Mesenchymal stem cell (in vitro differentiated cells and primary cell): ENCODE data around the gene CCSER1.

Source experiments
- DNase-seq: peaks from one replicate; pipeline ENCODE4 v3.0.0-alpha.2; 2013
- H2AFZ ChIP-seq: one replicate; pipeline ENCODE4 v1.6.1; 2013; ENCODE audit warnings: low read depth, mild to moderate bottlenecking, control low read depth, inconsistent platforms, low read length, moderate library complexity
- H2AK5ac ChIP-seq: 2 replicates; pipeline ENCODE4 v1.6.1; 2013; ENCODE audit warnings: low read length, moderate library complexity, mild to moderate bottlenecking, inconsistent platforms; ENCODE audit not compliant: severe bottlenecking
- H2BK120ac ChIP-seq: one replicate; pipeline ENCODE4 v1.6.1; 2013; ENCODE audit warnings: low read depth, mild to moderate bottlenecking, inconsistent platforms, low read length, moderate library complexity
- H2BK12ac ChIP-seq, 2 experiments: one replicate each; pipeline ENCODE4 v1.6.1; 2013; ENCODE audit warnings: inconsistent platforms in 2 of 2, low read length in 2 of 2, mild to moderate bottlenecking in 2 of 2, moderate library complexity in 2 of 2, control low read depth in 1 of 2
- H2BK15ac ChIP-seq: one replicate; pipeline ENCODE4 v1.6.1; 2013; ENCODE audit warnings: mild to moderate bottlenecking, low read depth, inconsistent platforms; ENCODE audit not compliant: poor library complexity, severe bottlenecking
- H2BK5ac ChIP-seq: 2 replicates; pipeline ENCODE4 v1.6.1; 2013; ENCODE audit warnings: low read depth, mild to moderate bottlenecking, low read length, control low read depth, inconsistent platforms; ENCODE audit not compliant: poor library complexity, severe bottlenecking
- H3K14ac ChIP-seq, 2 experiments: one replicate each; pipeline ENCODE4 v1.6.1; 2013; ENCODE audit warnings: inconsistent platforms in 2 of 2, low read length in 2 of 2, control low read depth in 1 of 2, mild to moderate bottlenecking in 1 of 2, moderate library complexity in 1 of 2
- H3K18ac ChIP-seq, 2 experiments: one replicate each; pipeline ENCODE4 v1.6.1; 2013; ENCODE audit warnings: inconsistent platforms in 2 of 2, low read length in 2 of 2, control low read depth in 1 of 2, low read depth in 1 of 2, mild to moderate bottlenecking in 1 of 2
- H3K23ac ChIP-seq, 2 experiments: one replicate each; pipeline ENCODE4 v1.6.1; 2013; ENCODE audit warnings: inconsistent platforms in 2 of 2, low read length in 2 of 2, mild to moderate bottlenecking in 2 of 2, moderate library complexity in 2 of 2, control low read depth in 1 of 2
- H3K27ac ChIP-seq: 2 replicates; pipeline ENCODE4 v1.5.1; 2013; ENCODE audit warnings: mild to moderate bottlenecking, moderate library complexity, low read length, control low read depth, inconsistent platforms; ENCODE audit not compliant: poor library complexity, severe bottlenecking
- H3K27me3 ChIP-seq, 2 experiments: 2 replicates each; pipeline versions ENCODE4 v1.6.1 to v1.7.0; 2013; ENCODE audit warnings: low read length in 2 of 2, mild to moderate bottlenecking in 2 of 2, moderate library complexity in 2 of 2, control low read depth in 1 of 2, inconsistent platforms in 1 of 2; ENCODE audit not compliant: control insufficient read depth in 1 of 2, insufficient read depth in 1 of 2
- H3K36me3 ChIP-seq, 2 experiments: 2 replicates each; pipeline versions ENCODE4 v1.6.1 to v1.7.0; 2013; ENCODE audit warnings: low read length in 2 of 2, control low read depth in 1 of 2, inconsistent platforms in 1 of 2, low read depth in 1 of 2, mild to moderate bottlenecking in 1 of 2; ENCODE audit not compliant: insufficient read depth in 2 of 2, control insufficient read depth in 1 of 2
- H3K4ac ChIP-seq, 2 experiments: one replicate each; pipeline ENCODE4 v1.6.1; 2013; ENCODE audit warnings: inconsistent platforms in 2 of 2, low read length in 2 of 2, mild to moderate bottlenecking in 2 of 2, moderate library complexity in 2 of 2, control low read depth in 1 of 2, low read depth in 1 of 2
- H3K4me1 ChIP-seq: 2 replicates; pipeline ENCODE4 v1.6.1; 2013; ENCODE audit warnings: low read depth, low read length, control low read depth; ENCODE audit not compliant: control insufficient read depth, insufficient read depth
- H3K4me2 ChIP-seq: 2 replicates; pipeline ENCODE4 v1.6.1; 2013; ENCODE audit warnings: low read length, mild to moderate bottlenecking, inconsistent platforms; ENCODE audit not compliant: poor library complexity, severe bottlenecking
- H3K4me3 ChIP-seq, 2 experiments: 2 replicates each; pipeline versions ENCODE4 v1.5.1 to v1.7.0; 2013; ENCODE audit warnings: low read length in 2 of 2, mild to moderate bottlenecking in 2 of 2, control low read depth in 1 of 2, low read depth in 1 of 2; ENCODE audit not compliant: insufficient read depth in 1 of 2
- H3K79me1 ChIP-seq: replicated peaks from 2 replicates; pipeline ENCODE4 v1.6.1; 2013; ENCODE audit warnings: mild to moderate bottlenecking, control low read depth, low read length, inconsistent platforms; ENCODE audit not compliant: poor library complexity, severe bottlenecking
- H3K9ac ChIP-seq: 2 replicates; pipeline ENCODE4 v1.7.0; 2013; ENCODE audit warnings: mild to moderate bottlenecking, low read length, moderate library complexity
- H3K9me3 ChIP-seq: 2 replicates; pipeline ENCODE4 v1.7.0; 2013; ENCODE audit warnings: mild to moderate bottlenecking, low read length; ENCODE audit not compliant: control insufficient read depth
- H4K8ac ChIP-seq: one replicate; pipeline ENCODE4 v1.6.1; 2013; ENCODE audit warnings: inconsistent platforms, mild to moderate bottlenecking, low read length, moderate library complexity
- H4K91ac ChIP-seq: one replicate; pipeline ENCODE4 v1.6.1; 2013; ENCODE audit warnings: mild to moderate bottlenecking, low read length, inconsistent platforms
- WGBS: methylation state at CpG from one replicate; pipeline ENCODE4 v1.1.7; 2013; ENCODE audit warnings: mixed read lengths; 5-methylcytosine and 5-hydroxymethylcytosine counted together

CCSER1 gene

DNA sequence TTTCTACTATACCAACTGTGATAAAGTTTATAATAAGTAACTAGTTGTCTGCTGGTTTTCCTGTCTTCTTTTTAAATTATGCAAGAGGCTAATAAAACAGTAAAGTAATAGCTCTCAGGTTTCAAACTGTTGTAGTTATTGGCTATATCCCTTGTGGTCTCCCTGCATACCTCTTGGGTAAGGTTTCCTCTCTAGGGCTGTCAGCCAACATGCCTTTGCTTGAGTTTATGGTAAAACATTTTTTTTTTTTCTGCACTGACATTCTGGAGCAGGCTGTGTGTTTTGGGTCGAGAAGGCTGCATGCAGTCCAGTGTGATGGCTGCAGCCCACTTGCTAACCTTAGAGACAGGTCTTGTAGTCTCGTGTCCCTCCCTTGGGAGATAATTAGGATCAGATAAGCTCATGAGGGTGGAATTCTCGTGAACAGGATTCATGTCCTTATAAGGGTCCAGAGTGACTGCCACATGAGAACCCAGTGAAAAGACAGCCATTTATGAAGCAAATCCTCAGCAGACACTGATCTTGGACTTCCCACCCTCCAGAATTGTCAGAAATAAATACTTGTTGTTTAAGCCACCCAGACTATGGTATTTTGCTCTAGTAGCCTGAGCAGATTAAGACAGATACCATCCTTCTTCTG, 831.2 kb downstream of the CCSER1 start:
- H2BK15ac ChIP-seq = no peak overlapping the region
- no peak overlapping the region for H2BK12ac ChIP-seq
- H2AFZ ChIP-seq = no peak overlapping the region
- H3K9ac ChIP-seq = no peak overlapping the region
- no peaks in the 10 kb centered on the region for H3K9me3 ChIP-seq
- no peaks in the 10 kb centered on the region for H3K36me3 ChIP-seq
- H4K8ac ChIP-seq = no peak overlapping the region
- H3K79me1 ChIP-seq = no peaks in the 10 kb centered on the region
- H4K91ac ChIP-seq = no peak overlapping the region
- 33% methylated on average over 1 of the region's 3 CpGs for WGBS
- peak; percentile 78 for DNase-seq
- H2AK5ac ChIP-seq = no peak overlapping the region
- no peak overlapping the region for H3K4me3 ChIP-seq
- no peaks in the 10 kb centered on the region for H3K27me3 ChIP-seq
- no peak overlapping the region for H2BK120ac ChIP-seq
- peak overlapping the region; percentile 46 for H2BK5ac ChIP-seq
- no peak overlapping the region for H3K4ac ChIP-seq
- H3K27ac ChIP-seq = peak overlapping the region; percentile 95
- H3K23ac ChIP-seq = no peak overlapping the region
- peak overlapping the region; percentile 23 for H3K4me2 ChIP-seq
- no peak overlapping the region for H3K14ac ChIP-seq
- H3K4me1 ChIP-seq = peaks cover 2% of the 10 kb centered on the region
- no peak overlapping the region for H3K18ac ChIP-seq

DNA sequence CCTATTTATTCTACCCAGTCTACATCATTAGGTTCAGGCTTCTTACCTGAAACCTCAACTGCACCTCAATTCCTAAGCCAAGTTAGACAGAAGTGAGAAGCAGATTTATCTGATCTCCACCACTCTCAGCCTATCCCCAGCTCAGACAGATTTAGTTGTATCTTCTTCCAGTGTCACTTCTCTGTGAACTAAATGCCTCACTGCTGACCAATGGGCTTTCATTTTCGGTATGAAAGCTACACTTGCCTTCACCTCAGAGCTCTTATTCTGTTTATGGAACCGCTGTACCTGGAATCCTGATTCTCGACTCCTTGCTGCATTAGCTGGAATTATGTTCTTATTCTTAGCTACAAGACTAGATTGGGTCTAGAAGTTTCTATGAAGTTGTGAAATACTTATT, 833.2 kb downstream of the CCSER1 start:
- H4K8ac ChIP-seq = no peak overlapping the region
- no peak overlapping the region for H2BK12ac ChIP-seq
- no peak overlapping the region for H3K9ac ChIP-seq
- no peaks in the 10 kb centered on the region for H3K9me3 ChIP-seq
- H3K27me3 ChIP-seq = no peaks in the 10 kb centered on the region
- H3K4me1 ChIP-seq = peaks cover 2% of the 10 kb centered on the region
- no peak for DNase-seq
- H4K91ac ChIP-seq = no peak overlapping the region
- H3K27ac ChIP-seq = no peak overlapping the region
- no peak overlapping the region for H3K4me3 ChIP-seq
- no peak overlapping the region for H2BK120ac ChIP-seq
- H3K4ac ChIP-seq = no peak overlapping the region
- no peak overlapping the region for H3K18ac ChIP-seq
- no peak overlapping the region for H2AFZ ChIP-seq
- peak overlapping the region; percentile 92 for H2AK5ac ChIP-seq
- H3K4me2 ChIP-seq = no peak overlapping the region
- WGBS = 91% methylated on average over 3 of the region's 3 CpGs
- H3K23ac ChIP-seq = no peak overlapping the region
- H3K14ac ChIP-seq = no peak overlapping the region
- H2BK15ac ChIP-seq = no peak overlapping the region
- H3K79me1 ChIP-seq = no peaks in the 10 kb centered on the region
- H3K36me3 ChIP-seq = no peaks in the 10 kb centered on the region
- no peak overlapping the region for H2BK5ac ChIP-seq

DNA sequence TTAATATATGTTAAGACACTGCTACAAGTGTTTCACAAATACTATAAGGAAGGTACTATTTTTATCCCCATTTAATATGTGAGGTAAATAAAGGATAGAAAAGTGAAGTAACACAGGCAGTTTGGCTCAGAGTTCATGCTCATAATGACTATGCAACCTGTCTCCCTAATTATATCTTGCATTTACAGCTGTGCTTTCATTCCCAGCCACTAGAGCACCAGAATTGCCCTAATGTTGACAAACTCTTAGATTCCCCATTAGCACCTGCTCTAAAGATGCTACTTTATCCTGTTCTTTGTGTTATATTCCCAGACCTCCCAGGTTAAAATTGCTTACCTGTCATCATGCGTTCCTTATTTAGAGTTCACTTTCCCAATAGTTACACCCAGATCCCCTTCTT, 833.6 kb downstream of the CCSER1 start:
- WGBS = 86% methylated on average over 1 of the region's 1 CpG
- H4K91ac ChIP-seq = no peak overlapping the region

DNA sequence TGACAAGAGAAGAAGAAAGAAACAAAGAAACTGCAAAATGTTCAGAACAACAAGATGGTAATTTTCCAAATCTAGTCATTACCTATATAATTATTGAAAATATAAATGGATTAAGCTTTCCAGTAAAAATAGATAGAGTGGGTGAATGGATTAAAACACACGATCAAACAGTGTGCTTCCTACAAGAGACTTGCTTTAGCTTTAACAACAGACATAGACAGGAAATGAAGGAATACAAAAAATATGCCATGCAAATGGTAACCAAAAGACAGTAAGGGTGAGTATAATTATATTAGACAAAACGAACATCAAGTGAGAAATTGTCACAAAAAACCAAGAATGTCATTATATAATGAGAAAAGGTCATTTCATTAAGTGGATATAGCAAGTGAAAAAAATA, 842.8 kb downstream of the CCSER1 start:
- Histone ChIP-seq H3K9me3 (peaks cover 16% of the 10 kb centered on the region), H3K4me2 (no peak overlapping the region), H2AK5ac (no peak overlapping the region), H3K4me3 (no peak overlapping the region), H3K18ac (no peak overlapping the region), H3K4ac (no peak overlapping the region), H3K36me3 (no peaks in the 10 kb centered on the region), H3K27ac (no peak overlapping the region), H3K9ac (no peak overlapping the region), H2BK15ac (no peak overlapping the region), H3K27me3 (no peaks in the 10 kb centered on the region), H2AFZ (no peak overlapping the region), H4K91ac (no peak overlapping the region), H3K79me1 (no peaks in the 10 kb centered on the region), H2BK120ac (no peak overlapping the region), H2BK12ac (no peak overlapping the region), H3K14ac (no peak overlapping the region), H2BK5ac (peak overlapping the region; percentile 31), H3K4me1 (no peaks in the 10 kb centered on the region), H4K8ac (no peak overlapping the region), H3K23ac (no peak overlapping the region)
- DNase-seq = no peak
- whole genome bisulfite sequencing = no CpG with 5 or more reads among the region's 2 CpGs

More for the DNA sequence above, 833.6 kb downstream of the CCSER1 start:
- Histone ChIP-seq H3K14ac (no peak overlapping the region), H3K27ac (no peak overlapping the region), H4K8ac (no peak overlapping the region), H3K4me2 (no peak overlapping the region), H2AFZ (no peak overlapping the region), H3K4ac (no peak overlapping the region), H3K18ac (no peak overlapping the region), H3K36me3 (no peaks in the 10 kb centered on the region), H2BK12ac (no peak overlapping the region), H2AK5ac (no peak overlapping the region), H3K9ac (no peak overlapping the region), H3K4me1 (peaks cover 2% of the 10 kb centered on the region), H3K4me3 (no peak overlapping the region), H2BK15ac (no peak overlapping the region), H3K23ac (no peak overlapping the region), H3K27me3 (no peaks in the 10 kb centered on the region), H3K9me3 (no peaks in the 10 kb centered on the region), H3K79me1 (no peaks in the 10 kb centered on the region), H2BK5ac (no peak overlapping the region), H2BK120ac (no peak overlapping the region)
- no peak for DNase-seq
